Inflammatory macrophage (primary cell): ENCODE measurements around the gene LRMDA.

ENCODE experiments used
- DNase-seq, 2 donors: peaks; one replicate each; pipeline ENCODE4 v3.0.0-alpha.2; 2020 to 2022

The LRMDA gene

GRCh38 chr10:76245951-76246495, 814.6 kb downstream of the LRMDA start:
- no peak for DNase-seq

DNA sequence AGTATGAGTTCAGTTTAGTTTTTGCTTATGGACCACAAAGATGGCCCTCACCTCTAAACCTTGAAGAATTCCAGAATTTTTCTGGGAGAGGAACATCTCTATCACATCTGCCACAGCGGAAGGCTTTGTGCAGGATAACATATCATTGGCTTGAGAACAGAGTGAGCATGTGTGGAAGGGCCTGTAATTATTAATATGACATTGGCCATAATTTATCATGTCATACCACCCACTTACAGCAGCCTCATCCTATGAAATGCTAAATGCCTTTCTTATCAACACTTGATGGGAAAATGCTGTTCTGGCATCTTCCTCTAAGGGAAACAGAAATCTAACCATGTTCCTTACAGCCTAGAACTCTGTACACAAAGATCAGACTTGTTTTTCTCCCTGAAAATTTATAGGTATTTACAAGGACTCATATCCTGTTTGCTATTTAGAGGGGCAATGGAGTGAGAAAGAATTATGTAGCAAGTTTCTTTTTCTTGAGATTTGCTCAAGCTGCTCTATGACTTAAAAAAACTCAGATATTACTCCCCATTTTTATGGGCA, 817.3 kb downstream of the LRMDA start:
- DNase-seq: no peak

DNA sequence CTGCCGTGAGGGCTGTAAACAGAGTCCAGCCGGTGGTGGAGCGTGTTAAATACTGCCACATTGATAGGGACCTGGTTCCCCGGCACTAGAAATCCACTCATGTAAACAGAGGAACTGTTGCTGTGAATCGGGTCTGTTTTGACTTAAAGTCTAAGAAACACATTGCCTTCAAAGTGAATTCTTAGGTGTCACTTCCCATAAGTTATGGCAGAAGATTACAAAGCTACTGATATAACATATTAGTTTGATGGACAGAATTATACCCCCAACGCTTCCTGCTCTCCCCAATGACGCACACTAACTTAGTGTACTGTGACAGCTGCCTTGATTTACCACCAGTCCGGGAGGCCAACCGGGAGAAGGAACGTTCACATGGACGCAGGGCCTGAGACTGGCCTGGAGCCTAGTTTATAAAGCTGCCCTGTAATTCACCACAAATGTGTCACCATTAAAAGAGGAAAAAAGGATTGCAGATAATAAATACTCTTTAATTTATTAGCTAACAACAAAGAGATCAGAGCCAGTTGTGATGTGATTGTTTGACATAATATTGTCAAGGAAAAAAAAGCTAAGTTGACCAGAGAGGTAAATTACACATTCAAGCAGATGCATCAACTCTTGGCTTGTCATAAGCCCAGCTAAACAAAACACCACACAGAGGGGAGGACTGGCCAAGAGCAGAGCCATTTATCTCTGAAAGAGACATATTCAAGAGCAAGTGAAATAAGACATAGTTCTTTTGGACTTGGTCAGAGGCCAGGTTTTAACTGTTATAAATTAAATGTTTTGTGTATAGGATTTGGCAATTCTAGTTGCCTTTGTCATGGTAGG, 820.6 kb downstream of the LRMDA start:
- DNase-seq: no peak

- no peak for DNase-seq
Measured at GRCh38 chr10:76252733-76253132, 821.3 kb downstream of the LRMDA start.

DNA sequence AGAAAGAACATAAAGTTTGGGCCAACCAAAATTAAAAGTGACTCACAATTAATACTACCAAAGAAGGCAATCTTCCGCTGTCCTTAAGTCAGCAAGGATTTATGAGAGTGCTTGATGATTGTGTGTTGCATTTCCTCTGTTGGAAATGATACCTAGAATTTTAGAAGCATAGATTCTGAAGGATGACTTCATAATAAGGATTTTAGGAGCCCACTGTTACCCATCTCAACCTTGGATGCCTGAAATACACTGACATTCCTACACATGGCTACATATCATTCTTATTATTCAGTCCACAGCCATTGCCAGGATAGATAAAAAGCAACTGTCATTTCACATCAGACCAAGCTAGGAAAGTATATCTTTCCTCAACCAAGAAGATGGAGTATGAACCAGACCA, 823.8 kb downstream of the LRMDA start:
- no peak for DNase-seq

- no peak for DNase-seq
Measured at GRCh38 chr10:76257816-76258215, 826.4 kb downstream of the LRMDA start.

GRCh38 chr10:76265441-76266113, 834.2 kb downstream of the LRMDA start:
- DNase-seq: no peak

GRCh38 chr10:76268530-76268929, 837.1 kb downstream of the LRMDA start:
- no peak for DNase-seq

DNA sequence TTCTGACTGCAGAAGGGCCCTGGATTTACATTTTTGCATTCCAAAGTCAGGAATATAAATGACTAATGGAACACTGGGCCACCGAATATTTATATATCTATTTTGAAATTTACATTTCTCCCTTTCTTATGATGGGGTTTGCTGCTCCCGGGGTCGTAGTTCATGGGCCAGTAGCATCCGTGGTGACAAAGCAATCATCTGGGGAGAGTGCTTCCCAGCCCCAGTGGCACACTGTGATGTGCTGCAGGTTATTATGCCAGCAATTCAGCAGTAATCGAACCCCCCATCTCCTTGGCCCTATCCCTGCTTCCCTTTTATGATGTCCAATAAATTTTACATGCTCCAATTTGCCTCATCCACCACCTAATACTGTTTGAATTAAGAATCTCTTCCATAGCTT, 837.5 kb downstream of the LRMDA start:
- no peak for DNase-seq

GRCh38 chr10:76270464-76270863, 839.0 kb downstream of the LRMDA start:
- no peak for DNase-seq

DNA sequence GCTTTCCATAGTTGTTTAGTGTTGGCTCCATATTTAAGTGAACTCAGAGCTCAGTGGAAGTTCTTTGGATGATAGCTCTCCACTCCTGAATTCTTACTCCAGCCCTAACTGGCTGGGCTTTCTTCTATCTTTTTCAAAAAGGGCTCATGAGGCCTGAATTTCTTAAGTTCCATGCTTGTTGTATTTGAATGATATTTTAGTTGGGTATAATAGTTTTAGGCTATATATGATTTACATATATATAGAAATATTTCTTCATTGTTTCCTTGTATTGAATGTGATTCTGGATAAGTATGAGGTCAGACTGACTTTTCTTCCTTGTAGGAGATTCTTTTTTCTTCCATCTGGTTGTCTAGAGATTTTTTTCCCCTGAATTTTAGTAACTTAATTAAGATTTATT, 843.5 kb downstream of the LRMDA start:
- DNase-seq: no peak

- no peak for DNase-seq
Measured at GRCh38 chr10:76278811-76279460, 847.5 kb downstream of the LRMDA start.

- DNase-seq: no peak
Measured at GRCh38 chr10:76281659-76282058, 850.2 kb downstream of the LRMDA start.

- DNase-seq: no peak
Measured at GRCh38 chr10:76282061-76283025, 850.9 kb downstream of the LRMDA start.

DNA sequence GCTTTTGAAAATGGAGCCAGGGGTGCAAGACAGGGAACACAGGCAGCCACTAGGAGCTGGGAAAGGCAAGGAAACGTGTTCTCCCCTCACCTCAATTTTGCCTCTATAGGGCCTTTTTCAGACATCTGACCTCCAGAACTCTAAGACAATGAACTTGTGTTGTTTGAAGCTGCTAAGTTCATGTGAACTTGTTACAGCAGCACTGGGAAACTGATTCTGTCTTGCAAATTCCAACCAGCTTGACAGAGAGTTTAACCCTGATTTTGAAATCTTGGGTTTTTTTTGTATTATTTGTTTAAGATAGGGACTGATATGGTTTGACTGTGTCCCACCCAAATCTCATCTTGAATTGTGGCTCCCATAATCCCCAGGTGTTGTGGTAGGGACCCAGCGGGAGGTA, 852.9 kb downstream of the LRMDA start:
- DNase-seq: no peak

- DNase-seq: no peak
Measured at GRCh38 chr10:76285012-76285411, 853.6 kb downstream of the LRMDA start.

DNA sequence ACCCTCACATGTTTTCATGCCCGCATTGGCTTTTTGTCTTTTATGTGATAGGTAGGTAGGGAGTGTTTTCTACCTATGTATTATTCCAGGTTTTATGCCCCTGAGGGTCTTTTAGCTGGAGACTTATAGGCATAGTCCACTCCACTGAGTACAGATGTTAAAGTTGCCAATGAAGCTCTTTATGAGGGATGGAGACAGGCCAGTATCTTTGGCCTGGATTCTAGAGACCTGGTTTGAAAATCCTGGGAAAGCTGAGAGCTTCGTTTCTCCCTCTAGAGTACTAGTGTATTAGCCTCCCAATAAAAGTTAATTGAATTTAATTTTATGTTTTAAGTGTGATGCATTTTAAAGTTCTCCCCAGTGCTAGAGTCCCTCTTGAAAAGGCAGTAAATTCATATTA, 854.1 kb downstream of the LRMDA start:
- DNase-seq: no peak

DNA sequence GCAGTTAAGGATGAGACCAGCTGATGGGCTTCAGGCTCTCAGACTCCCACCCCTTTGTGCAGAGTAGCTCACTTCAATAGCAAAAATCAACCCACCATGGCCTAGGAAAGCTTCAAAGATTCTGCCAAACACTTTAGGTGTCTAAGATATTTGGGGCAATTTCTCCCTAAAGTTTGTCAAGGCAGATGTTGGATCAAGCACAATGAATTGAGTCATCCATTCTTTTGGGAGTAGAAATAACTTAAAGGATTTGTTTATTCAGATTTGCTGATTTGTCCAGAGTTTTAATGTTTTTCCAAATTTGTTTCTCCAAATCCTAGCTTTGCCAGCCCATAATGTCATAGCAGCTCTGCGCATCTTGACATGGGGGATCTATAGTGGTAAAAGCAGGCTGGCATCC, 855.1 kb downstream of the LRMDA start:
- DNase-seq: no peak

- no peak for DNase-seq
Measured at GRCh38 chr10:76287856-76288255, 856.4 kb downstream of the LRMDA start.

DNA sequence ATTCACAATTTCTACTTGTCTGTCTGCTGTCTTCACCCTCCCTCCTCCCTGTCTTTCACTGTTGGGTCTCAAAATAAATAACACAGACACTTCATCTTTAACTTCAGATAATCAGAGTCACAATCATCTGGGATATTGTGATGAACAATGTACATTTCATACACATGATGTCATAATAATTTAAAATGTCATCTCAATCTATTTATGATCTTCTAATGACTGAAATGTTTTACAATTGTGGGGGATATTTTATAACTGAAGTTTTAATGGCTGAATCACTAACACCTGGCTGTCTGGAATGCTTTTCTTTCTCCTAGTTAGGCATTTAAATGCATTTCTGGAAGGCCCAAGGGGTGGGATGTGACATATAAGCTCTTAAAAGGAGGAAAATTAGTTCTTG, 859.8 kb downstream of the LRMDA start:
- no peak for DNase-seq

DNA sequence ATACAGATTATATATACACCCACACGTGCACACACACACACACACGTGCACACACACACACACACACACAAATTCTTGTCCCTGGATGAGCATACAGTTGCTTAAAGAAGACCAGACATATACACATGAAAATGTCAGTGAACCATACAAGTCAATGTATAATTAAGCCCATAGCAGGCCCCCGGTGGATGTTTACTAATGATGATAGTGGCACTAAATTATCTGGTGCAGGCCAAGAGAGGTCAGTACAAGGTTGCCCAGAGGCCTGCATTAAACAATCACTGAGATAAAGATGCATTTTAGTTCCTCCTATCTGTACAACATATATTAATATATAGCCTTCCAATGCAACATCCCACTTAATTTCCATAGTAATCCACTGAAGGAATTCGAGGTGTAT, 860.5 kb downstream of the LRMDA start:
- DNase-seq: no peak

- DNase-seq: no peak
Measured at GRCh38 chr10:76296957-76297356, 865.5 kb downstream of the LRMDA start.
